ENCODE data around the gene RPRD1B. TPM values are rescaled to one million over a fixed set of nuclear protein-coding genes. Genes with fewer than 3 reads are reported as not detected.

The RPRD1B gene
- total and polyA plus RNA-seq, 3 donors from 2014 or later, result 30.4 to 50.5 (median 41.9) TPM

GRCh38 chr20:38023181-38024001 lies 10.2 kb upstream of the RPRD1B start:
- Histone ChIP-seq H3K36me3 (ENCODE audit: low read depth, missing control alignments) (no peaks in the 10 kb centered on the region), H3K27ac (no peak overlapping the region), H3K27me3 (no peaks in the 10 kb centered on the region), H3K4me1 (peaks cover 4% of the 10 kb centered on the region), H3K9me3 (no peaks in the 10 kb centered on the region), H3K4me3 (no peak overlapping the region)
- intact Hi-C loops (cut with DNase I; ENCODE audit: low total_unique reads), result no loop called here
- WGBS, 2 donors, result 63 to 79% methylated on average over 5 of the region's 5 CpGs
- no peak for DNase-seq
- no peak for TF ChIP-seq CTCF (IDR thresholded peaks at IDR 0.05)
- no peak for TF ChIP-seq POLR2A (IDR thresholded peaks at IDR 0.05)

GRCh38 chr20:38024496-38024895 lies 9.1 kb upstream of the RPRD1B start:
- DNase-seq, result no peak
- Histone ChIP-seq H3K9me3 (no peaks in the 10 kb centered on the region), H3K36me3 (ENCODE audit: low read depth, missing control alignments) (no peaks in the 10 kb centered on the region), H3K4me3 (no peak overlapping the region), H3K27ac (no peak overlapping the region), H3K4me1 (peaks cover 4% of the 10 kb centered on the region), H3K27me3 (no peaks in the 10 kb centered on the region)
- intact Hi-C loops (cut with DNase I; ENCODE audit: low total_unique reads), result no loop called here
- 68 to 83% methylated on average over 4 to 5 of the region's 5 CpGs for WGBS, 2 donors
- TF ChIP-seq CTCF (IDR thresholded peaks at IDR 0.05) (no peak), POLR2A (IDR thresholded peaks at IDR 0.05) (no peak)

DNA sequence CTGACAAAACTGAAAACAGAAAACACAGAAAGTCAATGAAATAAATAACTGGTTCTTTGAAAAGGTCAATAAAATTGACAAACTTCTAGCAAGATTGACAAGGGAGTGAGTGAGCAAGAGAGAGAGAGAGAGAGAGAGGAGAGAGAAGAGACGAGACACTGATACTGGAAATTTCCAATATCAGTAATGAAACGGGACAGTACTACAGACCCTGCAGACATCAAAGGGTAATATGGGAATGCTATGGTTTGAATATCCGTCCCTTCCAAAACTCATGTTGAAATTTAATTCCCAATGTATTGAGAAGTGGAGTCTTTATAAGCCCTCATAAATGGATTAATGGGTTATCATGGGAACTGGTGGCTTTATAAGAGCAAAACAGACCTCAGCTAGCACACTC lies 4.1 kb upstream of the RPRD1B start:
- intact Hi-C loops (cut with DNase I; ENCODE audit: low total_unique reads), result no loop called here
- H3K36me3 ChIP-seq (ENCODE audit: low read depth, missing control alignments), result no peaks in the 10 kb centered on the region
- peaks cover 10% of the 10 kb centered on the region for H3K4me1 ChIP-seq
- H3K4me3 ChIP-seq, result no peak overlapping the region
- no peaks in the 10 kb centered on the region for H3K27me3 ChIP-seq
- H3K9me3 ChIP-seq, result no peaks in the 10 kb centered on the region
- TF ChIP-seq CTCF (IDR thresholded peaks at IDR 0.05), result no peak
- no peak for TF ChIP-seq POLR2A (IDR thresholded peaks at IDR 0.05)
- H3K27ac ChIP-seq, result no peak overlapping the region
- no peak for DNase-seq
- WGBS, 2 donors, result 83 to 94% methylated on average over 3 of the region's 3 CpGs

DNA sequence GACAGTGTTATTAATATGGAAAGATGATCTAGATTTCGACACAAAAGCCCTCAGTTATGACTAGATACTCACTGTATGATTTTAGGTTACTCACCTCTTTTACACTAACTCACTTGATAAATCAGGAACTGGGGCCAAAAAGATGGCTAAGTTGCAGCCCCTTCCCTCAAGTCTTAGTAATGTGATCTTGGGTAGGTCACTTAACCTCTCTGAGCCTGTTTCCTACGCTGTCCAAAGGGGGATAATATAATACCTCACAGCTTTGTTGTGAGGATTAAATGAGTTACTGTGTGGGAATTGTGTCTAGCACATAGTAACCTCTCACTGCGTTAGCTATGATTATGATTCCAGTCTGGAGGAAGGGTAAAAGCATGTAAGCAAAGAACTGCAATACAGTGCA lies 1.6 kb upstream of the RPRD1B start:
- Histone ChIP-seq H3K27ac (no peak overlapping the region), H3K27me3 (no peaks in the 10 kb centered on the region), H3K4me1 (peaks cover 21% of the 10 kb centered on the region), H3K36me3 (ENCODE audit: low read depth, missing control alignments) (no peaks in the 10 kb centered on the region), H3K4me3 (no peak overlapping the region), H3K9me3 (no peaks in the 10 kb centered on the region)
- no peak for TF ChIP-seq POLR2A (IDR thresholded peaks at IDR 0.05)
- no peak for TF ChIP-seq CTCF (IDR thresholded peaks at IDR 0.05)
- WGBS, 2 donors, result 73 to 75% methylated on average over 3 of the region's 3 CpGs
- intact Hi-C loops (cut with DNase I; ENCODE audit: low total_unique reads), result no loop called here
- DNase-seq, result no peak
